ENCODE results near the gene TCEA2.
A peak's percentile ranks its signal among the peaks of the same experiment; 100 is the strongest.

The TCEA2 gene

GRCh38 chr20:64036346-64037198 is 26.4 kb upstream of the TCEA2 start:
- DNase-seq: no peak

- no peak for DNase-seq
These were observed 25.9 kb upstream of the TCEA2 start for GRCh38 chr20:64037199-64037497.

- DNase-seq: no peak
These were observed 25.3 kb upstream of the TCEA2 start for GRCh38 chr20:64037498-64038213.

GRCh38 chr20:64038224-64038564 is 24.8 kb upstream of the TCEA2 start:
- DNase-seq: no peak

GRCh38 chr20:64038565-64039292 is 24.3 kb upstream of the TCEA2 start:
- peak; percentile 66 for DNase-seq

GRCh38 chr20:64039293-64040160 is 23.5 kb upstream of the TCEA2 start:
- DNase-seq: no peak

- no peak for DNase-seq
These were observed 22.6 kb upstream of the TCEA2 start for GRCh38 chr20:64040231-64041039.

GRCh38 chr20:64041040-64041780 is 21.8 kb upstream of the TCEA2 start:
- DNase-seq: no peak

GRCh38 chr20:64041781-64042053 is 21.3 kb upstream of the TCEA2 start:
- DNase-seq: no peak

GRCh38 chr20:64042054-64042781 is 20.8 kb upstream of the TCEA2 start:
- DNase-seq: no peak

- no peak for DNase-seq
These were observed 19.2 kb upstream of the TCEA2 start for GRCh38 chr20:64043768-64044167.

- peak; percentile 88 for DNase-seq
These were observed 18.3 kb upstream of the TCEA2 start for GRCh38 chr20:64044484-64045247.

- DNase-seq: no peak
These were observed 17.5 kb upstream of the TCEA2 start for GRCh38 chr20:64045346-64046011.

GRCh38 chr20:64047046-64047389 is 16.0 kb upstream of the TCEA2 start:
- DNase-seq: no peak

- no peak for DNase-seq
These were observed 15.0 kb upstream of the TCEA2 start for GRCh38 chr20:64047968-64048401.

- DNase-seq: no peak
These were observed 14.5 kb upstream of the TCEA2 start for GRCh38 chr20:64048402-64049044.

- no peak for DNase-seq
These were observed 13.7 kb upstream of the TCEA2 start, which contains the start of gene SOX18 for GRCh38 chr20:64049060-64049877. Gene SOX18, minus strand, starts transcription at chr20:64049639. Its CDS starts 123 bp downstream, at chr20:64049516.

GRCh38 chr20:64049878-64050260 is 13.1 kb upstream of the TCEA2 start:
- no peak for DNase-seq
